IMR-90 (cell line): ENCODE results near the gene PPP1R16B.

Experiments
- BHLHE40 ChIP-seq: fragments of 150-350 bp; IDR thresholded peaks from 2 replicates; pipeline ENCODE4 v1.6.1; 2016; ENCODE audit warnings: mild to moderate bottlenecking, low read depth, low read length
- CEBPB ChIP-seq: IDR thresholded peaks from 2 replicates; pipeline ENCODE4 v1.6.1; 2012; ENCODE audit warnings: low read depth, low read length, improper control_type of control experiment
- ELK1 ChIP-seq: fragments of 150-350 bp; IDR thresholded peaks from 2 replicates; pipeline ENCODE4 v1.6.1; 2016; ENCODE audit warnings: low read depth, mild to moderate bottlenecking, low read length, moderate library complexity, borderline replicate concordance
- MAFK ChIP-seq: IDR thresholded peaks from 2 replicates; pipeline ENCODE4 v1.6.1; 2012; ENCODE audit warnings: low read depth, low read length, improper control_type of control experiment
- POLR2A ChIP-seq: IDR thresholded peaks from 2 replicates; pipeline ENCODE4 v1.6.1; 2012; ENCODE audit warnings: mild to moderate bottlenecking, low read depth, low read length
- RFX5 ChIP-seq: IDR thresholded peaks from 2 replicates; pipeline ENCODE4 v1.8.0; 2012; ENCODE audit warnings: low read depth, mild to moderate bottlenecking, low read length, moderate library complexity
- USF2 ChIP-seq: fragments of 150-350 bp; IDR thresholded peaks from 2 replicates; pipeline ENCODE4 v1.6.1; 2017; ENCODE audit warnings: mild to moderate bottlenecking, antibody characterized with exemption, low read length, low read depth
- TF ChIP-seq, protein P1 (sequence below): conservative IDR thresholded peaks from 2 replicates; pipeline ENCODE4 v1.5.1; 2012; ENCODE audit warnings: mild to moderate bottlenecking, low read depth, low read length, improper control_type of control experiment

DNA sequence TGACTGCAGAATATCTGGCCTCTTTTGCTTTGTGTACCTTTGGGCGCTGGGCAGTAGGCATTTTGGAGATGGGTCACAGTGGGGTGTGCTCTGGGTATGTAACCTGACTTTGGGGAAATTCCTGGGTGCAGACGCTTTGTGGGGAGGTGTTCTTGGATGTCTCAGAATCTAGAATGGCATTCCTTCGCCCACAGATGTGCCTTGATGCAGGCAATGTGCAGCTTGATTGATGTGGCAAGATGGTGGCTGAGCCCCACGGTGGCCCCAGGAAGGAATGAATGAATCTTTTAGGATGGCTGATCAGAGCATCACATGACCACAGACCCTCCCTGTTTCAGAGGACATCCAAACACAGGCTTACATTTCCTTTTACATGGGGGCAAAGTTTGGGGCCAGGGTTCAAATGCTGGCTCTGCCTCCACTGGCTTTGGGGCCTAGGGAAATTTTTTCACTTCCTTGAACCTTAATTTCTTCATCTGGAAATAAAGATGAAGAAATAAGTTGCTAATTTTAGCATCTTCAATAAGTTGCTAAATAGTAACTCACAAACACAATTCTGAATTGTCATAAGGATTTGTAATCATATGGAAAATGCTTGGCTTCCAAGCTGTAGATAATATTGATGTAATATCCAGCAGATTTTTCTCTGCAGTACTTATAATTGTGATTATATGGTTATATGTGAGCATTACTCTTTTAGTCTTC is 5.6 kb downstream of the PPP1R16B start:
- TF ChIP-seq CEBPB: no peak
- no peak for TF ChIP-seq ELK1
- TF ChIP-seq, protein P1, sequence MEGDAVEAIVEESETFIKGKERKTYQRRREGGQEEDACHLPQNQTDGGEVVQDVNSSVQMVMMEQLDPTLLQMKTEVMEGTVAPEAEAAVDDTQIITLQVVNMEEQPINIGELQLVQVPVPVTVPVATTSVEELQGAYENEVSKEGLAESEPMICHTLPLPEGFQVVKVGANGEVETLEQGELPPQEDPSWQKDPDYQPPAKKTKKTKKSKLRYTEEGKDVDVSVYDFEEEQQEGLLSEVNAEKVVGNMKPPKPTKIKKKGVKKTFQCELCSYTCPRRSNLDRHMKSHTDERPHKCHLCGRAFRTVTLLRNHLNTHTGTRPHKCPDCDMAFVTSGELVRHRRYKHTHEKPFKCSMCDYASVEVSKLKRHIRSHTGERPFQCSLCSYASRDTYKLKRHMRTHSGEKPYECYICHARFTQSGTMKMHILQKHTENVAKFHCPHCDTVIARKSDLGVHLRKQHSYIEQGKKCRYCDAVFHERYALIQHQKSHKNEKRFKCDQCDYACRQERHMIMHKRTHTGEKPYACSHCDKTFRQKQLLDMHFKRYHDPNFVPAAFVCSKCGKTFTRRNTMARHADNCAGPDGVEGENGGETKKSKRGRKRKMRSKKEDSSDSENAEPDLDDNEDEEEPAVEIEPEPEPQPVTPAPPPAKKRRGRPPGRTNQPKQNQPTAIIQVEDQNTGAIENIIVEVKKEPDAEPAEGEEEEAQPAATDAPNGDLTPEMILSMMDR: no peak
- no peak for TF ChIP-seq RFX5
- TF ChIP-seq BHLHE40: no peak
- no peak for TF ChIP-seq USF2
- no peak for TF ChIP-seq MAFK
- TF ChIP-seq POLR2A: no peak
